NB4 (cell line): Measurements from ENCODE around the gene NUDT8.

Source experiments
- DNase-seq: peaks from one replicate; pipeline ENCODE4 v3.0.0; 2010; ENCODE audit warnings: low read depth
- H3K4me3 ChIP-seq: one replicate; pipeline ENCODE4 v1.5.1; 2011; ENCODE audit warnings: mild to moderate bottlenecking, low read depth, low read length, moderate library complexity
- CTCF ChIP-seq: IDR thresholded peaks from one replicate; pipeline ENCODE4 v1.5.1; 2012; ENCODE audit warnings: low read depth, low read length
- MAX ChIP-seq: IDR thresholded peaks from 2 replicates; pipeline ENCODE4 v1.6.1; 2011; ENCODE audit warnings: low read depth, low read length
- MYC ChIP-seq: IDR thresholded peaks from 2 replicates; pipeline ENCODE4 v1.6.1; 2011; ENCODE audit warnings: low read depth, low read length
- POLR2A ChIP-seq: IDR thresholded peaks from 2 replicates; pipeline ENCODE4 v1.6.1; 2011; ENCODE audit warnings: mild to moderate bottlenecking; ENCODE audit not compliant: insufficient read length; ENCODE audit errors: extremely low read depth

The NUDT8 gene

GRCh38 chr11:67614730-67615714 lies 14.7 kb downstream of the NUDT8 start:
- peak; percentile 70 for DNase-seq
- no peak overlapping the region for H3K4me3 ChIP-seq
- TF ChIP-seq CTCF = peak; percentile 76
- no peak for TF ChIP-seq MYC

- DNase-seq = peak; percentile 97
- H3K4me3 ChIP-seq = peak overlapping the region; percentile 23
- peak; percentile 51 for TF ChIP-seq POLR2A
- TF ChIP-seq CTCF = peak; percentile 63
- peak; percentile 67 for TF ChIP-seq MAX
- peak; percentile 80 for TF ChIP-seq MYC
Observed at GRCh38 chr11:67613960-67614715, 15.6 kb downstream of the NUDT8 start.

- no peak for TF ChIP-seq MYC
- TF ChIP-seq MAX = no peak
- no peak for TF ChIP-seq POLR2A
- H3K4me3 ChIP-seq = no peak overlapping the region
- no peak for DNase-seq
Observed at GRCh38 chr11:67613313-67613959, 16.3 kb downstream of the NUDT8 start.

DNA sequence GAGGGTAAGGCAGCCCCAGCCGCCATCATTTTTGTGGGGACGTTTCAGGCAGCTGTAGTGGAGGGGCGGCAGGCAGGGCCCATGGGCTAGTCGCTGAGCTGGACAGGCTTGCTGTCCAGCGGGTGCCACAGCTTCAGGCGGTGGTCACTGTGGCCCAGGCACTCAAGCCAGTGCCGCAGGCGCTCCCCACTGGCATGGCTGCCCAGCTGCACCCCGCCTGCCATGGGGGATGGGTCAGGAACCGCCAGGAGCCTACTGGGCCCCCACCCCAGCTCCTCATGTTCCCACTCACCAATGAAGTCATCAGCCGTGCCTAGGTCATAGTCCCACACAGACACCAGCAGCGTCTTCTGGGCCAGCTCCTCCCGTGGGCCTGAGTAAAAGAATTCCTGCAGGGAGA lies 17.0 kb downstream of the NUDT8 start:
- H3K4me3 ChIP-seq = no peak overlapping the region
- TF ChIP-seq MAX (no peak), POLR2A (no peak), MYC (no peak), CTCF (no peak)
- no peak for DNase-seq

DNA sequence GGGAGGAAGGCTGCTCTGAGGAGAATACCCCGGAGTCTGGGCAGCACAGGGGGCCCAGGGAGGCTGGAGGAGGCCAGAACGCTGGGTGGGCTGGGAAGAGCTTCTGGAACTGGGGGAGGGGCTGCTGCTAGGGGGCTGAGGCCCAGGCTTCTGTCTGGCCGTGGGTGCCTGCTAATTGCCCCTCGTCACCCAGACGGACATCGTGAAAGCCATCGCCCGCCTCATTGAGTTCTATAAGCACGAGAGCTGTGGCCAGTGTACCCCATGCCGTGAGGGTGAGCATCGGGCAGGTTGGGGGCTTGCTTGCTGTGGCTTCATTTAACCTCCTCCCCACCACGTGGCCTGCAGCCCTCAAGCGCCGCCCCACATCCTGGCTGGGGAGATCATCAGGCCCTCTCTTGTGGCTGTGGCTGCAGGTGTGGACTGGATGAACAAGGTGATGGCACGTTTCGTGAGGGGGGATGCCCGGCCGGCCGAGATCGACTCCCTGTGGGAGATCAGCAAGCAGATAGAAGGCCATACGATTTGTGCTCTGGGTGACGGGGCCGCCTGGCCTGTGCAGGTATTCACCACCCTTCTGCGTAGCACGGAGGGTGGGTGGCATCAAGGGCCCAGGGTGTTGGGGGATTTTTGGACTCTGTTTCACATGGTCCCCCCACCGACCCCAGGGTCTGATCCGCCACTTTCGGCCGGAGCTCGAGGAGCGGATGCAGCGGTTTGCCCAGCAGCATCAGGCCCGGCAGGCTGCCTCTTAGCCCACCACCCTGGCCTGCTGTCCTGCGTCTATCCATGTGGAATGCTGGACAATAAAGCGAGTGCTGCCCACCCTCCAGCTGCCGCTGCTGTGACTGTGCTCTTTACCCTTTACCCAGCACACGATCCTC lies 17.8 kb downstream of the NUDT8 start:
- TF ChIP-seq CTCF (no peak), POLR2A (no peak), MYC (no peak), MAX (no peak)
- H3K4me3 ChIP-seq = no peak overlapping the region
- no peak for DNase-seq
